Uterus (tissue), 4 donors: ENCODE measurements around the gene MSMP. TPM values are rescaled to one million over a fixed set of nuclear protein-coding genes. Genes with fewer than 3 reads are reported as not detected.

Source experiments
- DNase-seq, 2 donors: peaks; one replicate each; pipeline ENCODE4 v3.0.0-alpha.2; 2019 to 2020
- H3K27ac ChIP-seq, 2 donors: fragments of 200-600 bp; sonication (generic); 1 replicate in 1 of 2; 2 replicates in 1 of 2; pipeline ENCODE4 v1.5.1; 2016 to 2018
- H3K27me3 ChIP-seq, 2 donors: fragments of 200-600 bp; sonication (generic); one replicate each; pipeline ENCODE4 v1.5.1; 2018 to 2019; ENCODE audit warnings: control low read depth in 1 of 2
- H3K36me3 ChIP-seq, 2 donors: fragments of 200-600 bp; sonication (generic); one replicate each; pipeline ENCODE4 v1.5.1; 2019; ENCODE audit warnings: control low read depth in 1 of 2
- H3K4me1 ChIP-seq, 2 donors: fragments of 200-600 bp; sonication (generic); one replicate each; pipeline ENCODE4 v1.5.1; 2018 to 2019; ENCODE audit warnings: control low read depth in 1 of 2
- H3K4me3 ChIP-seq, 2 donors: fragments of 200-600 bp; sonication (generic); 1 replicate in 1 of 2; 2 replicates in 1 of 2; pipeline ENCODE4 v1.5.1; 2018 to 2019; ENCODE audit warnings: mild to moderate bottlenecking in 1 of 2
- H3K9me3 ChIP-seq, 2 donors: fragments of 200-600 bp; sonication (generic); one replicate each; pipeline ENCODE4 v1.5.1; 2019; ENCODE audit warnings: control low read depth in 1 of 2
- CTCF ChIP-seq, 4 experiments: fragments of 200-600 bp in 2 of 4; fragments of 450-650 bp in 2 of 4; sonication (generic) in 2 of 4; IDR thresholded peaks; one replicate each; pipeline ENCODE4 v1.5.1; 2016 to 2019; ENCODE audit warnings: antibody characterized with exemption in 4 of 4, mild to moderate bottlenecking in 2 of 4, moderate library complexity in 1 of 4
- POLR2A ChIP-seq, 2 donors: fragments of 450-650 bp; IDR thresholded peaks; one replicate each; pipeline ENCODE4 v1.6.1; 2016; ENCODE audit warnings: antibody characterized with exemption in 2 of 2, mild to moderate bottlenecking in 1 of 2, moderate library complexity in 1 of 2
- intact Hi-C: fragments of 100-400 bp; cut with DNase I; formaldehyde crosslinking; loops from one replicate; pipeline ENCODE4 v1.15.1; 2023; ENCODE audit warnings: low total_unique reads
- microRNA-seq: library from miRNA; unstranded; fragments of <30 nt; microRNA quantifications from one replicate; pipeline ENCODE4, GENCODE V29; 2016; ENCODE audit warnings: borderline microRNAs expressed, borderline replicate concordance
- small RNA-seq: library from RNA; depleted of rRNA; stranded (forward); fragments of <200 nt; gene quantifications from one replicate; pipeline ENCODE3, GENCODE V24; 2016
- total RNA-seq, 4 donors: library from RNA; depleted of rRNA in 3 of 4; stranded (reverse); fragments of >200 nt in 3 of 4; gene quantifications; one replicate each; pipeline versions ENCODE4 v1.1.0 to v1.2.4, GENCODE V29; 2014 to 2023
- donor health status: DM: yes; HTN: yes; CAD: no.

The MSMP gene
- total RNA-seq, 4 donors from 2014 or later = not detected

- H3K36me3 ChIP-seq = no peaks in the 10 kb centered on the region
- no peak for DNase-seq
Observed at GRCh38 chr9:35705836-35706430, 48.1 kb downstream of the MSMP start.

GRCh38 chr9:35705372-35705771, 48.7 kb downstream of the MSMP start:
- Histone ChIP-seq H3K27me3 (no peaks in the 10 kb centered on the region), H3K36me3 (no peaks in the 10 kb centered on the region), H3K27ac (no peak overlapping the region), H3K9me3 (no peaks in the 10 kb centered on the region), H3K4me3 (no peak overlapping the region), H3K4me1 (no peaks in the 10 kb centered on the region)
- DNase-seq = no peak
- TF ChIP-seq CTCF (IDR thresholded peaks at IDR 0.05) (no peak), POLR2A (IDR thresholded peaks at IDR 0.05) (no peak)
- intact Hi-C loops = no loop called here

More at GRCh38 chr9:35705836-35706430, 48.1 kb downstream of the MSMP start:
- Histone ChIP-seq H3K27ac (no peak overlapping the region), H3K9me3 (no peaks in the 10 kb centered on the region), H3K27me3 (no peaks in the 10 kb centered on the region), H3K4me3 (no peak overlapping the region), H3K4me1 (no peaks in the 10 kb centered on the region)
- no peak for TF ChIP-seq CTCF (IDR thresholded peaks at IDR 0.05)
- no peak for TF ChIP-seq POLR2A (IDR thresholded peaks at IDR 0.05)
- intact Hi-C loops = no loop called here

- no peaks in the 10 kb centered on the region for H3K4me1 ChIP-seq
- no peaks in the 10 kb centered on the region for H3K36me3 ChIP-seq
- DNase-seq = no peak
- TF ChIP-seq CTCF (IDR thresholded peaks at IDR 0.05) (no peak), POLR2A (IDR thresholded peaks at IDR 0.05) (no peak)
- no peak overlapping the region for H3K27ac ChIP-seq
- H3K4me3 ChIP-seq = no peak overlapping the region
- intact Hi-C loops = no loop called here
- H3K27me3 ChIP-seq = no peaks in the 10 kb centered on the region
- H3K9me3 ChIP-seq = no peaks in the 10 kb centered on the region
Observed at GRCh38 chr9:35703906-35704672, 50.0 kb downstream of the MSMP start.

Small RNA genes lying within 50 kb of the gene (microRNA-seq; reads per million reads assigned to microRNA genes)
- gene MIR6852 = not detected
- not detected for gene MIR6853

Small RNA genes lying within 50 kb of the gene (small RNA-seq; reads per million reads assigned to genes)
- not detected for gene MIR6853

Other genes with a start within 250 kb of the MSMP start
- 10 to 100 TPM in 3 of 4 donors, 1 to 10 TPM in 1; 2.0 to 59.7 (median 15.5) TPM for gene TESK1, start 149.0 kb downstream of the MSMP start, total RNA-seq
- 1 to 10 TPM in 2 of 4 donors, not detected in 2; 2.8 to 3.0 TPM for gene CD72, start 135.9 kb downstream of the MSMP start, total RNA-seq
- gene SIT1, start 103.3 kb downstream of the MSMP start, total RNA-seq = under 1 TPM in 2 of 4 donors, not detected in 2; 0.21 to 0.51 TPM
- over 10,000 TPM in 2 of 4 donors, 1,000 to 10,000 TPM in 2; 2,632 to 57,722 (median 9,015) TPM for gene RMRP, start 96.3 kb downstream of the MSMP start, total RNA-seq
- gene CCDC107, start 96.0 kb downstream of the MSMP start, total RNA-seq = 100 to 1,000 TPM in 1 of 4 donors, 10 to 100 TPM in 2, 1 to 10 TPM in 1; 9.0 to 120 (median 32.1) TPM
- 1 to 10 TPM in 3 of 4 donors, not detected in 1; 1.5 to 3.6 (median 2.4) TPM for gene ARHGEF39, start 89.1 kb downstream of the MSMP start, total RNA-seq
- under 1 TPM in 1 of 4 donors, not detected in 3; 0.14 TPM for gene CA9, start 80.3 kb downstream of the MSMP start, total RNA-seq
- 1,000 to 10,000 TPM in 2 of 4 donors, 100 to 1,000 TPM in 2; 491 to 2,682 (median 829) TPM for gene TPM2, start 64.4 kb downstream of the MSMP start, total RNA-seq
- 100 to 1,000 TPM; 202 to 540 (median 281) TPM for gene TLN1, start 22.1 kb downstream of the MSMP start, total RNA-seq
- gene CREB3, start 21.6 kb downstream of the MSMP start, total RNA-seq = 100 to 1,000 TPM in 1 of 4 donors, 10 to 100 TPM in 3; 30.5 to 105 (median 47.2) TPM
- gene GBA2, start 5.0 kb downstream of the MSMP start, total RNA-seq = 100 to 1,000 TPM in 1 of 4 donors, 10 to 100 TPM in 3; 26.9 to 104 (median 42.1) TPM
- gene RGP1, start 5.0 kb downstream of the MSMP start, total RNA-seq = 10 to 100 TPM in 2 of 4 donors, 1 to 10 TPM in 2; 2.0 to 38.1 (median 10.3) TPM
- 10 to 100 TPM in 3 of 4 donors, 1 to 10 TPM in 1; 3.8 to 70.4 (median 31.7) TPM for gene NPR2, start 37.3 kb upstream of the MSMP start, total RNA-seq
- 1 to 10 TPM in 2 of 4 donors, under 1 TPM in 1, not detected in 1; 0.26 to 6.0 (median 4.0) TPM for gene SPAG8, start 58.0 kb upstream of the MSMP start, total RNA-seq
- gene HINT2, start 60.8 kb upstream of the MSMP start, total RNA-seq = 10 to 100 TPM in 3 of 4 donors, not detected in 1; 11.3 to 38.2 (median 31.5) TPM
- not detected for gene FAM221B, start 74.5 kb upstream of the MSMP start, total RNA-seq
- gene TMEM8B, start 75.0 kb upstream of the MSMP start, total RNA-seq = 10 to 100 TPM in 3 of 4 donors, 1 to 10 TPM in 1; 6.7 to 43.3 (median 14.6) TPM
- not detected for gene OR13J1, start 116.1 kb upstream of the MSMP start, total RNA-seq
- 10 to 100 TPM in 1 of 4 donors, 1 to 10 TPM in 1, under 1 TPM in 1, not detected in 1; 0.59 to 10.1 (median 1.4) TPM for gene HRCT1, start 151.9 kb upstream of the MSMP start, total RNA-seq
- gene SPAAR, start 155.2 kb upstream of the MSMP start, total RNA-seq = 10 to 100 TPM in 1 of 4 donors, 1 to 10 TPM in 1, under 1 TPM in 2; 0.29 to 11.7 (median 2.3) TPM
- not detected for gene OR2S2, start 203.9 kb upstream of the MSMP start, total RNA-seq